NT2/D1 (cell line): ENCODE results near the gene PGM2.
"Not testable (repeated sequence)": the region's sequence is repeated elsewhere in the genome, so short reads cannot be mapped to it uniquely, and the experiment has no call there.

Experiments
- SUZ12 ChIP-seq: IDR thresholded peaks from 2 replicates; pipeline ENCODE4 v1.6.1; 2011; ENCODE audit not compliant: insufficient read length, insufficient read depth; ENCODE audit errors: extremely low read depth
- ZNF274 ChIP-seq: IDR thresholded peaks from 2 replicates; pipeline ENCODE4 v1.6.1; 2011; ENCODE audit warnings: mild to moderate bottlenecking, low read depth, low read length

DNA sequence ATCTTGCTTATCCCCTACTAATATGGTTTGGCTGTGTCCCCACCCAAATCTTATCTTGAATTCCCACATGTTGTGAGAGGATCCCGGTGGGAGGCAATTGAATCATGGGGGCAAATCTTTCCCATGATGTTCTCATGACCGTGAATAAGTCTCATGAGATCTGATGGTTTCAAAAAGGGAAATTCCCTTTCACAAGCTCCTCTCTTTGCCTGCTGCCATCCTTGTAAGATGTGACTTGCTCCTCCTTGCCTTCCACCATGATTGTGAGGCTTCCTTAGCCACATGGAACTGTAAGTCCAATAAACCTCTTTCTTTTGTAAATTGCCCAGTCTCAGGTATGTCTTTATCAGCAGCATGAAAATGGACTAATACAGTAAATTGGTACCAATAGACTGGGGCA is 40.2 kb upstream of the PGM2 start:
- not testable (repeated sequence) for TF ChIP-seq SUZ12, ZNF274
